ENCODE measurements around the gene SULT4A1. TPM values are rescaled to one million over a fixed set of nuclear protein-coding genes. Genes with fewer than 3 reads are reported as not detected.
A peak's percentile ranks its signal among the peaks of the same experiment; 100 is the strongest.
"Not testable (repeated sequence)": the region's sequence is repeated elsewhere in the genome, so short reads cannot be mapped to it uniquely, and the experiment has no call there.

Gene SULT4A1
- total RNA-seq, 1 donor from 2014 or later = not detected

- peak; percentile 86 for DNase-seq
- Mint-ChIP-seq H3K4me1 (no peaks in the 10 kb centered on the region), H3K27me3 (peaks cover 1% of the 10 kb centered on the region), H3K36me3 (ENCODE audit: low read depth) (no peaks in the 10 kb centered on the region), H3K9me3 (no peaks in the 10 kb centered on the region), H3K27ac (no peak overlapping the region), H3K4me3 (no peak overlapping the region)
- intact Hi-C loops (cut with micrococcal nuclease) = loop anchor here (1.0 kb wide), 1 partner anchor 63 kb away; no protein-coding TSS in a partner anchor
Observed at GRCh38 chr22:43883012-43883661, 20.8 kb upstream of the SULT4A1 start.

- no peak overlapping the region for H3K27ac Mint-ChIP-seq
- no peaks in the 10 kb centered on the region for H3K4me1 Mint-ChIP-seq
- no peaks in the 10 kb centered on the region for H3K9me3 Mint-ChIP-seq
- no peaks in the 10 kb centered on the region for H3K36me3 Mint-ChIP-seq (ENCODE audit: low read depth)
- DNase-seq = no peak
- intact Hi-C loops (cut with micrococcal nuclease) = no loop called here
- H3K4me3 Mint-ChIP-seq = no peak overlapping the region
- H3K27me3 Mint-ChIP-seq = no peaks in the 10 kb centered on the region
Observed at GRCh38 chr22:43882122-43882767, 19.9 kb upstream of the SULT4A1 start.

GRCh38 chr22:43881091-43882061 is 19.1 kb upstream of the SULT4A1 start:
- intact Hi-C loops (cut with micrococcal nuclease) = no loop called here
- Mint-ChIP-seq H3K4me3 (no peak overlapping the region), H3K27ac (no peak overlapping the region), H3K9me3 (no peaks in the 10 kb centered on the region), H3K4me1 (no peaks in the 10 kb centered on the region), H3K36me3 (ENCODE audit: low read depth) (no peaks in the 10 kb centered on the region), H3K27me3 (no peaks in the 10 kb centered on the region)
- DNase-seq = no peak

- DNase-seq = no peak
- Mint-ChIP-seq H3K27me3 (no peaks in the 10 kb centered on the region), H3K9me3 (no peaks in the 10 kb centered on the region), H3K27ac (no peak overlapping the region), H3K4me3 (no peak overlapping the region), H3K36me3 (ENCODE audit: low read depth) (no peaks in the 10 kb centered on the region), H3K4me1 (no peaks in the 10 kb centered on the region)
- intact Hi-C loops (cut with micrococcal nuclease) = no loop called here
Observed at GRCh38 chr22:43880541-43880991, 18.3 kb upstream of the SULT4A1 start.

GRCh38 chr22:43879901-43880540 is 17.7 kb upstream of the SULT4A1 start:
- no peaks in the 10 kb centered on the region for H3K9me3 Mint-ChIP-seq
- no peaks in the 10 kb centered on the region for H3K27me3 Mint-ChIP-seq
- no peaks in the 10 kb centered on the region for H3K36me3 Mint-ChIP-seq (ENCODE audit: low read depth)
- no peaks in the 10 kb centered on the region for H3K4me1 Mint-ChIP-seq
- no peak overlapping the region for H3K27ac Mint-ChIP-seq
- DNase-seq = no peak
- intact Hi-C loops (cut with micrococcal nuclease) = no loop called here
- no peak overlapping the region for H3K4me3 Mint-ChIP-seq

- no peak for DNase-seq
- no peaks in the 10 kb centered on the region for H3K4me1 Mint-ChIP-seq
- H3K27ac Mint-ChIP-seq = no peak overlapping the region
- no peaks in the 10 kb centered on the region for H3K9me3 Mint-ChIP-seq
- intact Hi-C loops (cut with micrococcal nuclease) = no loop called here
- no peaks in the 10 kb centered on the region for H3K36me3 Mint-ChIP-seq (ENCODE audit: low read depth)
- no peak overlapping the region for H3K4me3 Mint-ChIP-seq
- H3K27me3 Mint-ChIP-seq = no peaks in the 10 kb centered on the region
Observed at GRCh38 chr22:43878831-43879550, 16.7 kb upstream of the SULT4A1 start.

GRCh38 chr22:43878079-43878795 is 15.9 kb upstream of the SULT4A1 start:
- Mint-ChIP-seq H3K4me1 (no peaks in the 10 kb centered on the region), H3K36me3 (ENCODE audit: low read depth) (no peaks in the 10 kb centered on the region), H3K27me3 (no peaks in the 10 kb centered on the region), H3K4me3 (no peak overlapping the region), H3K27ac (no peak overlapping the region), H3K9me3 (no peaks in the 10 kb centered on the region)
- intact Hi-C loops (cut with micrococcal nuclease) = no loop called here
- DNase-seq = no peak

GRCh38 chr22:43876866-43877509 is 14.7 kb upstream of the SULT4A1 start:
- Mint-ChIP-seq H3K27ac (no peak overlapping the region), H3K36me3 (ENCODE audit: low read depth) (no peaks in the 10 kb centered on the region), H3K4me1 (no peaks in the 10 kb centered on the region), H3K27me3 (no peaks in the 10 kb centered on the region), H3K4me3 (no peak overlapping the region), H3K9me3 (no peaks in the 10 kb centered on the region)
- DNase-seq = no peak
- intact Hi-C loops (cut with micrococcal nuclease) = no loop called here

- no peak overlapping the region for H3K27ac Mint-ChIP-seq
- H3K27me3 Mint-ChIP-seq = peaks cover 2% of the 10 kb centered on the region
- no peak overlapping the region for H3K4me3 Mint-ChIP-seq
- H3K9me3 Mint-ChIP-seq = no peaks in the 10 kb centered on the region
- no peaks in the 10 kb centered on the region for H3K4me1 Mint-ChIP-seq
- no peak for DNase-seq
- no peaks in the 10 kb centered on the region for H3K36me3 Mint-ChIP-seq (ENCODE audit: low read depth)
- intact Hi-C loops (cut with micrococcal nuclease) = no loop called here
Observed at GRCh38 chr22:43869799-43870198, 7.5 kb upstream of the SULT4A1 start.

- not testable (repeated sequence) for H3K36me3 Mint-ChIP-seq (ENCODE audit: low read depth); H3K27ac Mint-ChIP-seq
Observed at GRCh38 chr22:43869001-43869400, 6.7 kb upstream of the SULT4A1 start.

GRCh38 chr22:43867839-43868635 is 5.7 kb upstream of the SULT4A1 start:
- Mint-ChIP-seq H3K4me3 (no peak overlapping the region), H3K27ac (no peak overlapping the region), H3K4me1 (no peaks in the 10 kb centered on the region), H3K9me3 (no peaks in the 10 kb centered on the region), H3K27me3 (peaks cover 14% of the 10 kb centered on the region), H3K36me3 (ENCODE audit: low read depth) (no peaks in the 10 kb centered on the region)
- peak; percentile 81 for DNase-seq
- intact Hi-C loops (cut with micrococcal nuclease) = no loop called here

More at GRCh38 chr22:43869001-43869400, 6.7 kb upstream of the SULT4A1 start:
- H3K27me3 Mint-ChIP-seq; DNase-seq; H3K9me3 Mint-ChIP-seq; intact Hi-C loops (cut with micrococcal nuclease); H3K4me3 Mint-ChIP-seq; H3K4me1 Mint-ChIP-seq: not testable (repeated sequence)

- Mint-ChIP-seq H3K27me3 (peaks cover 37% of the 10 kb centered on the region), H3K9me3 (no peaks in the 10 kb centered on the region), H3K36me3 (ENCODE audit: low read depth) (no peaks in the 10 kb centered on the region), H3K4me1 (no peaks in the 10 kb centered on the region), H3K27ac (no peak overlapping the region), H3K4me3 (no peak overlapping the region)
- no peak for DNase-seq
- intact Hi-C loops (cut with micrococcal nuclease) = no loop called here
Observed at GRCh38 chr22:43862882-43863202, 529 bp upstream of the SULT4A1 start.
